ENCODE results near the gene CCDC30.
"Not testable (repeated sequence)": the region's sequence is repeated elsewhere in the genome, so short reads cannot be mapped to it uniquely, and the experiment has no call there.

The CCDC30 gene

GRCh38 chr1:42454403-42454802 lies 8.7 kb upstream of the CCDC30 start:
- no peak for DNase-seq

- peak; percentile 87 for DNase-seq
Measured at GRCh38 chr1:42456010-42456753, 6.9 kb upstream of the CCDC30 start, which contains the start of the genes PPCS and ZMYND12. TSS of gene PPCS (plus strand) at chr1:42456543. CDS start at chr1:42456566, 23 bp downstream. TSS of gene ZMYND12 (minus strand) at chr1:42456022. CDS start at chr1:42455997, 25 bp downstream.

- peak; percentile 62 for DNase-seq
Measured at GRCh38 chr1:42456754-42457089, 6.4 kb upstream of the CCDC30 start.

DNA sequence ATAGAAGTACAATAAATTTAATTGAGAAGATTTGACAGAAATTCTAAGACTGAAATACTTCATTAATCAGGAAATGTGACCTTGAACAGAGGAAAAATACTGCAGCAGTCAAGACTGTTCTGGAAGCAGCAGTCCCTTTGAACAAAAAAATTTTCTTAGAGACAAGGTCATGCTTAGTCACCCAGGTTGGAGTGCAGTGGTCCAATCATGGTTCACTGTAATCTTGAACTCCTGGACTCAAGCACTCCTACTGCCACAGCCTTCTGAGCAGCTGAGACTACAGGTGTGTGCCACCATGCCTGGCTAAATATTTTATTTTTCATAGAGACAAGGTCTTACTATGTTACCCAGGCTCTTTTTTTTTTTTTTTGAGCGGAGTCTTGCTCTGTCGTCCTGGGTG lies 1.9 kb upstream of the CCDC30 start:
- no peak for DNase-seq

GRCh38 chr1:42463921-42464320 lies 835 bp downstream of the CCDC30 start:
- DNase-seq: no peak

- DNase-seq: no peak
Measured at GRCh38 chr1:42466030-42466429, 2.9 kb downstream of the CCDC30 start.

DNA sequence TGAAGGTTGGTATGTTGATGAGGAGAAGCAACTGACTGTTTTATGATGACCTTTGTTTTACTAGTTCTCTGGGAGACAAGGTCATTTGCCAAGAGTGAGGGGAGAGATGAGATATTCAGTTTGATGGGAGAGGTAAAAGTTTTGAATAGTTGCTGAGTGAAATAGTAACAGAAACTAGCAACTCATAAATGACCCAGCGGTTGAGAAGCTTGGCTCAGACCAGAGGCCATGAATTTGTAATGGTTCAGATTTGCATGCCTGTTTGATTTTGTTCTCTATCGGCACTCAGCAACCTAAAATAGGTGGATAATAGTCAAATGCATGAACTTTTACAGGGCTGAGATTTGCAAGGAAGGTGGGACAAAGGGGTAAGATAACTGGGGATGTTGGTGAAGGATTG lies 6.6 kb downstream of the CCDC30 start:
- no peak for DNase-seq

DNA sequence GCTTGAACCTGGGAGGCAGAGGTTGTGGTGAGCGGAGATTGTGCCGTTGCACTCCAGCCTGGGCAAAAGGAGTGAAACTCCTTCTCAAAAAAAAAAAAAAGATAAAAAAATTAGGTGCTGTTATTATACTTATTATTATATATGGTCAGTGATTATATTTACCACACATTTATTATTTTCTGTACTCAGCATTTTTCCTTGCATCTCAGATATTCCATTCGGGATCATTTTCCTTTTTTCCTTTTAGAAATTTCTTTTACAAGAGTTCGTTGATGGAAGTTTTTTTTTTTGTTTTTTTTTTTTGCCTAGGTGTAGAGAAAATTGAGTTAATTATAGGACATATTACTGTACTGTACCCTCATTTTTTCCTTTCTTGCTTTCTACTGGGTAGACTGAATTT lies 13.5 kb downstream of the CCDC30 start:
- DNase-seq: no peak

GRCh38 chr1:42477354-42477753 lies 14.3 kb downstream of the CCDC30 start:
- DNase-seq: not testable (repeated sequence)

DNA sequence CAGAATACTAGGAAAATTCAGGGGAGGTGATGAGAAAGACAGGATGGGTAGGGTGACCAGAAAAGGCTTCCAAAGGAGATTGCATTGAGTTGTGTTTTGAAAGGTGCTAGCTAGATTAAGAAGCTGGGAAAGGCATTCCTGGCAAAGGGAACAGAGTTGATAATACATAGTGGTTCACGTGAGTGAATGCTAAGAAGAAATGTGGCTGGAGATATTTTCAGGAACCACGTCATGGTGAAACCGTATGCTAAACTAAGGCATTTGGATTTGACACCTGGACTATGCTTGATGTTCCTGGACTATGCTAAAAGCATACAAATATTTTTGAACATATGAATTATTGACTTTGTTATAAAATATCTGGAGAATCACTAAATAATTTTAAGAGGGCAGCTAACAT lies 14.7 kb downstream of the CCDC30 start:
- DNase-seq: no peak

GRCh38 chr1:42479621-42480020 lies 16.5 kb downstream of the CCDC30 start:
- no peak for DNase-seq

DNA sequence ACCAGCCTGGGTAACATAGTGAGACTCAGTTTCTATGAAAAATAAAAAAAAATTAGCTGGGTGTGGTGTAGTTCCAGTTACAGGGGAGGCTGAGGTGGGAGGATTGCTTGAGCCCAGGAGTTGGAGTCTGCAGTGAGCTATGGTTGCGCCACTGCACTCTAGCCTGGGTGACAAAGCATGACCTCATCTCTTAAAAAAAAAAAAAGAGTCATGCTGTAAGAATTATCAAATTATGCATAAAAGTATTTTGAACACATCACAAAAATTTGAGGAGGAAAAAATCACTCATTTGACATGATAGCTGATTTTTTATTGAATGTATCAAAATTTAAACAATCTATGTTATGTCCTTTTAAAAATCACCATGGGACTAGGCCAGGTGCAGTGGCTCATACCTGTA lies 17.8 kb downstream of the CCDC30 start:
- DNase-seq: no peak

- no peak for DNase-seq
Measured at GRCh38 chr1:42482635-42483153, 19.6 kb downstream of the CCDC30 start.

DNA sequence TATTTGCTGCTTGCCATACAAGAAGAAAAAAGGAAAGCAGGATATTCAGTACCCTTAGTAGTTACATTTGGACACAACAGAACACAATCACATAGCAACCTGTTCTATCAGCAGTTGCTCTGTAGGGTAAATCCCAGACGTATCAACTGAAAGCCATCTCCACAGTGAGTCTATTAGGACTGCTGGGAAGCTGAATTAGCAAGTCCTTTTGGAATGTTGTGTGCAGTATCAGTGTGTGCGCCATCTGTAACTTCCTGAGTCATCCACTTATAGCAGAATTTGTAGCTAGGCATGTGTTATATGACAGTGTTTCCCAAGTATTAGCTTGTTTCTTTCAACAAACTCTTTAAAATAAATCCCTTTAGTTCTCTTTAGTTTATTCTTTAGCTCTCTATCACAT lies 21.3 kb downstream of the CCDC30 start:
- DNase-seq: no peak

DNA sequence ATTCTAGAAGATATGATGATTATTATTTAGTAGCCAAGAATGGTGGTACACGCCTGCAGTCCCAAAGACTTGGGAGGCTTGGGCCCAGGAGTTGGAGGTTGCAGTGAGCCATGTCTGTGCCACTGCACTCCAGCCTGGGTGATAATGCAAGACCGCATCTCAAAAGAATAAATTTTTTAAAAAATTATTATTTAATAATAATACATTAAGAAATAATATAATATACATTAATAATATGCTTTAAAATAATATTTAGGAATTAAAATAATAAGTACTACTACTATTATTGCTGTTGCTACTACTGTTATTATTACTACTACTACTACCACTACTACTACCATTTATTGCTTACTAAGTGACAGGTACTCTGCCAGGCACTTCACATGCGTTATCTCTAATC lies 27.2 kb downstream of the CCDC30 start:
- no peak for DNase-seq

- not testable (repeated sequence) for DNase-seq
Measured at GRCh38 chr1:42502031-42502430, 38.9 kb downstream of the CCDC30 start.

DNA sequence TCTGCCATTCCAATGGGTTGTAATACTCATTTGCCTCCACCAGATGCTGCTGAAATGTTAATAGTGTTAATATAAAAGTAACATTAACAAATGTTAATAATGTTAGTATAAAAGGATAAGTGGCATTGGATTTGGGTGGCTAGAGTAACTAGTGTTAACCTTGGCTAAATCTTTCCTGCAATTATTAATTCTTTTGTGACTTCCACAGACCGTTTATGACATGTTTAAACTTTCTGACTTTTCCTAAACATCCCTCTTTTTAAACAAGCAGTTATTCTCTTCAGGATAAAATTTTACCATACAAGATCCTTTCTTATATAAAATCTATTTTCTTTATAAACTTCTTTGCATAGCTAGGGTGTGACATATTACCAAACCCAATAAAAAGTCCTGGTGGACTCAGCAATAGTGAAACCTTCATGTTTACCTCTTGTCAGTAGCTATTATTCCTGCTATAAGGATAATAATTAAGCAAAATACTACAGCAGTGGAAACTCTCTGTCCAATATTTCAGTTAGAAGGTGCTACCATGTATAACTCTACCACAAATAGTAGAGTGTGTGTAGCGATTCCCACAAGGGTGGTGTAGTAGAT lies 41.5 kb downstream of the CCDC30 start:
- DNase-seq: no peak

GRCh38 chr1:42506576-42506975 lies 43.5 kb downstream of the CCDC30 start:
- DNase-seq: no peak

DNA sequence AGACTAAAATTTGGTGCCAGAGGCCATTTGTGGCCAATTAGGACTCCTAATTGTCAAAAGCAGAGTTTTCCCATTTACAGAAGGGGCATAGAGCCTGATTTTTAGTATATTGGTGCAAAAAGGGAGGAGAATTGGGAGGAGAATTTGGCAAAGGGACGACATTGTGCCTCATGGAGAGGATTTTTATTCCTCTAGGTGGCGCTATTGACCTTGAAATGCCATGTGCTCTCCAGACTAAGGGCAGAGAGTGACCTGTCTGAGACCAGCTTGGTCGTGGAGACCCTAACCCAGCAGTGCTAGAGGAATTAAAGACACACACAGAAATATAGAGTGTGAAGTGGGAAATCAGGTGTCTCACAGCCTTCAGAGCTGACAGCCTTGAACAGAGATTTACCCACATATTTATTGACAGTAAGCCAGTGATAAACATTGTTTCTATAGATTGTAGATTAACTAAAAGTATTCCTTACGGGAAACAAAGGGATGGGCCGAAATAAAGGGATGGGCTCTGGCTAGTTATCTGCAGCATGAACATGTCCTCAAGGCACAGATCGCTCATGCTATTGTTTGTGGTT lies 48.6 kb downstream of the CCDC30 start:
- DNase-seq: not testable (repeated sequence)

DNA sequence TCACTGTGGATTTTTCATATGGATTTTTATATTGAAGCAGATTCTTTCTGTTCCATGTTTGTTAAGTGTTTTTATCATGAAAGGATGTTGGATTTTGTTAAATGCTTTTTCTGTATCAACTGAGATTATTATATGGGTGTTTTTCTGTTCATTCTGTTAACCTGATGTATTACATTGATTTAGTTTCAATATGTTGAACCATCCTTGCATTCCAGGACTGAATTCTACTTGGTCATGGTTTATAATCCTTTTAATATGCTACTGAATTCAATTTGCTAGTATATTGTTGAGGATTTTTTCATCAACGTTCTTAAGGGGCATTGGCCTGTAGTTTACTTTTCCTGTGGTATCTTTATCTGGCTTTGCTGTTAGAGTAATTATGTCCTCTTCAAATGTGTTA lies 55.8 kb downstream of the CCDC30 start:
- no peak for DNase-seq

GRCh38 chr1:42523171-42523570 lies 60.1 kb downstream of the CCDC30 start:
- no peak for DNase-seq

DNA sequence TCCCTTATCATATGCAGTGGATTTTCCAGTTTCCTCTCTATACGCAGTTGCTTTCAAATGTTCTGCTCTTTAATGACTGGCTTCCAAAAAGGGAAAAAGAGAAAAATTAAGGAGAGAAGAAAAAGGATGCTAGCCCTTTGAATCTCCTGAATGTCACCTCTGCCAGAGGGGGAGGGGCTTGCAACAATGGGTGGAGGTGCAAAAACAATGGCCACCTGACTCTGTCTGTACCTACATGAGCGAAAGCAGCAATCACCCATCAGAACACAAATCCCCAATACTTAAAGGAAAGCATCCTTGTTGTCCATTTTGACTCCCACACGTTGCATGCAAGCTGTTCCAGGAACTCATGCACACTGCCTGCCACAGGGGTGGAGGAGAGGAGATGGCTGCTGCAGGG lies 61.2 kb downstream of the CCDC30 start:
- DNase-seq: no peak

GRCh38 chr1:42529724-42530181 lies 66.7 kb downstream of the CCDC30 start:
- DNase-seq: no peak

DNA sequence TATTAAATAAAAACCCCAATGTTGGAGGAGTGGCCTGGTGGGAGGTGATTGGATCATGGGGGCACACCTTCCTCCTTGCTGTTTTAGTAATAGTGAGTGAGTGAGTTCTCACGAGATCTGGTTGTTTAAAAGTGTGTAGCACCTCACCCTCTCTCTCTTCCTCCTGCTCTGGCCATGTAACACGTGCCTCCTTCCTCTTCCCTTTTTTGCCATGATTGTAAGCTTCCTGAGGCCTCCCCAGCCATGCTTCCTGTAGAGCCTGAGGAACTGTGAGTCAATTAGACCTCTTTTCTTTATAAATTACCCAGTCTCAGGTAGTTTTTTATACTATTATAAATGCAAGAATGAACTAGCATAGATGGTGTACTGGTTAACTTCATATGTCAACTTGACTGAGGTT lies 68.0 kb downstream of the CCDC30 start:
- DNase-seq: no peak
